SH-SY5Y (cell line): ENCODE data around the gene NTM.

Experiments
- GATA2 ChIP-seq: IDR thresholded peaks from 2 replicates; pipeline ENCODE4 v1.6.1; 2011; ENCODE audit warnings: mild to moderate bottlenecking, low read depth, low read length
- GATA3 ChIP-seq: IDR thresholded peaks from 2 replicates; pipeline ENCODE4 v1.6.1; 2011; ENCODE audit warnings: low read depth, mild to moderate bottlenecking, low read length, moderate library complexity

GRCh38 chr11:131677828-131678470 is 307.5 kb downstream of the NTM start:
- TF ChIP-seq GATA2 = no peak
- TF ChIP-seq GATA3 = no peak
